GM12801 (cell line): ENCODE measurements around the gene CCR6.

ENCODE experiments used
- TF ChIP-seq, protein P1 (sequence below): IDR thresholded peaks from one replicate; pipeline ENCODE4 v1.5.1; 2011; ENCODE audit warnings: control low read depth; ENCODE audit not compliant: insufficient read length; ENCODE audit errors: extremely low read depth

Gene CCR6

GRCh38 chr6:167122827-167123657, at the start of gene CCR6:
Gene CCR6 (plus strand): TSS chr6:167123096. CDS start chr6:167136135, 13,039 bp downstream.
- TF ChIP-seq, protein P1, sequence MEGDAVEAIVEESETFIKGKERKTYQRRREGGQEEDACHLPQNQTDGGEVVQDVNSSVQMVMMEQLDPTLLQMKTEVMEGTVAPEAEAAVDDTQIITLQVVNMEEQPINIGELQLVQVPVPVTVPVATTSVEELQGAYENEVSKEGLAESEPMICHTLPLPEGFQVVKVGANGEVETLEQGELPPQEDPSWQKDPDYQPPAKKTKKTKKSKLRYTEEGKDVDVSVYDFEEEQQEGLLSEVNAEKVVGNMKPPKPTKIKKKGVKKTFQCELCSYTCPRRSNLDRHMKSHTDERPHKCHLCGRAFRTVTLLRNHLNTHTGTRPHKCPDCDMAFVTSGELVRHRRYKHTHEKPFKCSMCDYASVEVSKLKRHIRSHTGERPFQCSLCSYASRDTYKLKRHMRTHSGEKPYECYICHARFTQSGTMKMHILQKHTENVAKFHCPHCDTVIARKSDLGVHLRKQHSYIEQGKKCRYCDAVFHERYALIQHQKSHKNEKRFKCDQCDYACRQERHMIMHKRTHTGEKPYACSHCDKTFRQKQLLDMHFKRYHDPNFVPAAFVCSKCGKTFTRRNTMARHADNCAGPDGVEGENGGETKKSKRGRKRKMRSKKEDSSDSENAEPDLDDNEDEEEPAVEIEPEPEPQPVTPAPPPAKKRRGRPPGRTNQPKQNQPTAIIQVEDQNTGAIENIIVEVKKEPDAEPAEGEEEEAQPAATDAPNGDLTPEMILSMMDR: no peak

- TF ChIP-seq, protein P1: no peak
These were observed 49.1 kb upstream of the CCR6 start for GRCh38 chr6:167073679-167074274.

GRCh38 chr6:167077241-167077932, 45.5 kb upstream of the CCR6 start:
- TF ChIP-seq, protein P1: no peak

GRCh38 chr6:167078745-167079144, 44.2 kb upstream of the CCR6 start:
- TF ChIP-seq, protein P1: no peak

DNA sequence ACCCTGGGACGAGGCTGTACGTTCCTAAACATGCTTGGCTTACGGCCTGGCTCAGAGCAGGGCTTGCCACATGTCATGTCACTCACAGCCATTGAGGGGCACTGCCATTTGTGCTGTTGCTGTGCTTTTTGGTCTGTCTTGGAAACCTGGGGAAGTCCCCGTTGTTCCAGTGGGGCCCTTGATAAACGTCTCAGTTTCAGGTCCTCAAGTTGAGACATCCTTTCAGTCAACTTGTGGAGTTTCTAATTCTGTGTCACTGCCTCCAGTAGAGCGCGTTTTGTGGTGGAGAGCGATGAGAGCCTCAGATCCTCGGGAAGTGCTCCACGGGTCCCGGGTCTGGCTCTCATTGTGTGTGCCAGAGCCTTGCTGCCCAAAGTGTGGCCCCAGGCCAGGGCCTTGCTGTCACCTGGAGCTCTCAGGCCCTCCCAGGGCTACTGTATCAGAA, 43.0 kb upstream of the CCR6 start:
- TF ChIP-seq, protein P1: no peak

- TF ChIP-seq, protein P1: no peak
These were observed 35.0 kb upstream of the CCR6 start for GRCh38 chr6:167087857-167088354.
